ENCODE results near the gene CALHM1. TPM values are rescaled to one million over a fixed set of nuclear protein-coding genes. Genes with fewer than 3 reads are reported as not detected.

CALHM1 gene
- total and polyA plus RNA-seq, 2 of the 13 experiments (the other 11 are each of a cell fraction or from before 2014, with no cell fraction given): 0.04 TPM; not detected in 1

DNA sequence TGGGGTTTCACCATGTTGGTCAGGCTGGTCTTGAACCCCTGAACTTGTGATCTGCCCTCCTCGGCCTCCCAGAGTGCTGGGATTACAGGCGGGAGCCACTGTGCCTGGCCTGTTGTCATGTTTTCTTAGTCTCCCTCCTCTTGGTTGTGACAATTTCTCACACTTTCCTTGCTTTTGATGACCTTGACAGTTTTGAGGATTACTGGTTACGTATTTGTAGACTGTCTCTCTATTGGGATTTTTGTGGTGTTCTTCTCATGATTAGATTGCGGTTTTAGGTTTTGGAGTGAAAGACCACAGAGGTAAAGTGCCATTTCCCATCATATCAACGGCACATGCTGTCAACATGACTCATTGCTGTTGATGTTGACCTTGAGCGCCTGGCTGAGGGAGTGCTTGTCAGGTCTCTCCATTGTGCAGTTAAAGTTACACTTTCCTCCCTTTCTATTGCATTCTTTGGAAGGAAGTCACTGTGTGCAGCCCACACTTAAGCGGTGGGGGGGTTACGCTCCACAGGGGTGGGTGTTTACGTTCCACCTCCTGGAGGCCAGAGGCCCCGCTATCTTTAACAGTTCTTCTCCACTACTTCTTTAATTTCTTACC lies 45.6 kb upstream of the CALHM1 start (continued):
- TF ChIP-seq, protein P1, sequence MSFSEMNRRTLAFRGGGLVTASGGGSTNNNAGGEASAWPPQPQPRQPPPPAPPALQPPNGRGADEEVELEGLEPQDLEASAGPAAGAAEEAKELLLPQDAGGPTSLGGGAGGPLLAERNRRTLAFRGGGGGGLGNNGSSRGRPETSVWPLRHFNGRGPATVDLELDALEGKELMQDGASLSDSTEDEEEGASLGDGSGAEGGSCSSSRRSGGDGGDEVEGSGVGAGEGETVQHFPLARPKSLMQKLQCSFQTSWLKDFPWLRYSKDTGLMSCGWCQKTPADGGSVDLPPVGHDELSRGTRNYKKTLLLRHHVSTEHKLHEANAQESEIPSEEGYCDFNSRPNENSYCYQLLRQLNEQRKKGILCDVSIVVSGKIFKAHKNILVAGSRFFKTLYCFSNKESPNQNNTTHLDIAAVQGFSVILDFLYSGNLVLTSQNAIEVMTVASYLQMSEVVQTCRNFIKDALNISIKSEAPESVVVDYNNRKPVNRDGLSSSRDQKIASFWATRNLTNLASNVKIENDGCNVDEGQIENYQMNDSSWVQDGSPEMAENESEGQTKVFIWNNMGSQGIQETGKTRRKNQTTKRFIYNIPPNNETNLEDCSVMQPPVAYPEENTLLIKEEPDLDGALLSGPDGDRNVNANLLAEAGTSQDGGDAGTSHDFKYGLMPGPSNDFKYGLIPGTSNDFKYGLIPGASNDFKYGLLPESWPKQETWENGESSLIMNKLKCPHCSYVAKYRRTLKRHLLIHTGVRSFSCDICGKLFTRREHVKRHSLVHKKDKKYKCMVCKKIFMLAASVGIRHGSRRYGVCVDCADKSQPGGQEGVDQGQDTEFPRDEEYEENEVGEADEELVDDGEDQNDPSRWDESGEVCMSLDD (CRISPR knock-in tag; IDR thresholded peaks at IDR 0.05; ENCODE audit: borderline replicate concordance): no peak
- TF ChIP-seq ZNF543 (CRISPR knock-in tag; IDR thresholded peaks at IDR 0.05): no peak
- TF ChIP-seq, protein P2, sequence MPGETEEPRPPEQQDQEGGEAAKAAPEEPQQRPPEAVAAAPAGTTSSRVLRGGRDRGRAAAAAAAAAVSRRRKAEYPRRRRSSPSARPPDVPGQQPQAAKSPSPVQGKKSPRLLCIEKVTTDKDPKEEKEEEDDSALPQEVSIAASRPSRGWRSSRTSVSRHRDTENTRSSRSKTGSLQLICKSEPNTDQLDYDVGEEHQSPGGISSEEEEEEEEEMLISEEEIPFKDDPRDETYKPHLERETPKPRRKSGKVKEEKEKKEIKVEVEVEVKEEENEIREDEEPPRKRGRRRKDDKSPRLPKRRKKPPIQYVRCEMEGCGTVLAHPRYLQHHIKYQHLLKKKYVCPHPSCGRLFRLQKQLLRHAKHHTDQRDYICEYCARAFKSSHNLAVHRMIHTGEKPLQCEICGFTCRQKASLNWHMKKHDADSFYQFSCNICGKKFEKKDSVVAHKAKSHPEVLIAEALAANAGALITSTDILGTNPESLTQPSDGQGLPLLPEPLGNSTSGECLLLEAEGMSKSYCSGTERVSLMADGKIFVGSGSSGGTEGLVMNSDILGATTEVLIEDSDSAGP (CRISPR knock-in tag; IDR thresholded peaks at IDR 0.05; ENCODE audit: borderline replicate concordance): no peak
- TF ChIP-seq, protein P3, sequence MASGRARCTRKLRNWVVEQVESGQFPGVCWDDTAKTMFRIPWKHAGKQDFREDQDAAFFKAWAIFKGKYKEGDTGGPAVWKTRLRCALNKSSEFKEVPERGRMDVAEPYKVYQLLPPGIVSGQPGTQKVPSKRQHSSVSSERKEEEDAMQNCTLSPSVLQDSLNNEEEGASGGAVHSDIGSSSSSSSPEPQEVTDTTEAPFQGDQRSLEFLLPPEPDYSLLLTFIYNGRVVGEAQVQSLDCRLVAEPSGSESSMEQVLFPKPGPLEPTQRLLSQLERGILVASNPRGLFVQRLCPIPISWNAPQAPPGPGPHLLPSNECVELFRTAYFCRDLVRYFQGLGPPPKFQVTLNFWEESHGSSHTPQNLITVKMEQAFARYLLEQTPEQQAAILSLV (CRISPR knock-in tag; IDR thresholded peaks at IDR 0.05; ENCODE audit: borderline replicate concordance): no peak
- TF ChIP-seq ZNF660 (CRISPR knock-in tag; IDR thresholded peaks at IDR 0.05; ENCODE audit: borderline replicate concordance, low read depth): no peak
- TF ChIP-seq SMYD3 (CRISPR knock-in tag; IDR thresholded peaks at IDR 0.05): no peak
- no peak for TF ChIP-seq ZNF781 (CRISPR knock-in tag; IDR thresholded peaks at IDR 0.05; ENCODE audit: borderline replicate concordance, not compliant biosample characterization)
- no peak for TF ChIP-seq POGZ (CRISPR knock-in tag; IDR thresholded peaks at IDR 0.05)
- TF ChIP-seq CAMTA2 (CRISPR knock-in tag; IDR thresholded peaks at IDR 0.05; ENCODE audit: borderline replicate concordance): no peak
- TF ChIP-seq TEAD2 (CRISPR knock-in tag; IDR thresholded peaks at IDR 0.05): no peak
- TF ChIP-seq TBX3 (IDR thresholded peaks at IDR 0.05; ENCODE audit: borderline replicate concordance): peak; percentile 82; the same call in 1 of the 2 replicates
- no peak for TF ChIP-seq ZNF768 (CRISPR knock-in tag; IDR thresholded peaks at IDR 0.05)
- TF ChIP-seq ZNF724P (CRISPR knock-in tag; IDR thresholded peaks at IDR 0.05; ENCODE audit: borderline replicate concordance): no peak
- TF ChIP-seq, protein P4, sequence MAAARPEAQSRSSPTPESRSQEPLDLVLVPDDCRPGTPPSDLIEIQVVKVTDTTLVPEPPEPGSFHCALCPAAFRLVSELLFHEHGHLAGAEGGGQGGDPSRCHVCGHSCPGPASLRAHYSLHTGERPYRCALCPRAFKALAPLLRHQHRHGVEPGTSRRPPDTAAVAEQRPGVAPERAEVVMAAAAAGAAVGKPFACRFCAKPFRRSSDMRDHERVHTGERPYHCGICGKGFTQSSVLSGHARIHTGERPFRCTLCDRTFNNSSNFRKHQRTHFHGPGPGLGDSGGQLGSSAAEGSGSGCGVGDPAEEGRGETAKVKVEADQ (CRISPR knock-in tag; IDR thresholded peaks at IDR 0.05; ENCODE audit: borderline replicate concordance): no peak
- no peak for TF ChIP-seq ZFP37 (CRISPR knock-in tag; IDR thresholded peaks at IDR 0.05; ENCODE audit: borderline replicate concordance)
- TF ChIP-seq FOXC1 (CRISPR knock-in tag; IDR thresholded peaks at IDR 0.05; ENCODE audit: borderline replicate concordance): no peak

All from HepG2 (cell line).